ENCODE measurements around the gene JAM2. TPM values are rescaled to one million over a fixed set of nuclear protein-coding genes. Genes with fewer than 3 reads are reported as not detected.

JAM2 gene, protein sequence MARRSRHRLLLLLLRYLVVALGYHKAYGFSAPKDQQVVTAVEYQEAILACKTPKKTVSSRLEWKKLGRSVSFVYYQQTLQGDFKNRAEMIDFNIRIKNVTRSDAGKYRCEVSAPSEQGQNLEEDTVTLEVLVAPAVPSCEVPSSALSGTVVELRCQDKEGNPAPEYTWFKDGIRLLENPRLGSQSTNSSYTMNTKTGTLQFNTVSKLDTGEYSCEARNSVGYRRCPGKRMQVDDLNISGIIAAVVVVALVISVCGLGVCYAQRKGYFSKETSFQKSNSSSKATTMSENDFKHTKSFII
- 9.1 TPM for total RNA-seq

GRCh38 chr21:25638660-25639550, at the start of gene JAM2:
Gene JAM2, plus strand, starts transcription at chr21:25639258. Its CDS starts 564 bp downstream, at chr21:25639822.
- Histone ChIP-seq H3K27me3 (no peaks in the 10 kb centered on the region), H3K4me3 (peak within 1 kb of the TSS; percentile 67 to 87), H3K9me3 (no peaks in the 10 kb centered on the region), H3K27ac (peak within 1 kb of the TSS; percentile 91), H3K4me1 (peaks cover 6% of the 10 kb centered on the region), H3K36me3 (no peaks in the 10 kb centered on the region)
- intact Hi-C loops (cut with DNase I), result no loop called here
- DNase-seq (ENCODE audit: extremely low spot score in 2 of 2), result no peak
- TF ChIP-seq POLR2A (IDR thresholded peaks at IDR 0.05) (no peak), POLR2AphosphoS5 (IDR thresholded peaks at IDR 0.05; ENCODE audit: insufficient read depth in 1 of 2, low read depth in 1 of 2) (peak in 1 of 2 donors; percentile 63)
- TF ChIP-seq, protein P1, sequence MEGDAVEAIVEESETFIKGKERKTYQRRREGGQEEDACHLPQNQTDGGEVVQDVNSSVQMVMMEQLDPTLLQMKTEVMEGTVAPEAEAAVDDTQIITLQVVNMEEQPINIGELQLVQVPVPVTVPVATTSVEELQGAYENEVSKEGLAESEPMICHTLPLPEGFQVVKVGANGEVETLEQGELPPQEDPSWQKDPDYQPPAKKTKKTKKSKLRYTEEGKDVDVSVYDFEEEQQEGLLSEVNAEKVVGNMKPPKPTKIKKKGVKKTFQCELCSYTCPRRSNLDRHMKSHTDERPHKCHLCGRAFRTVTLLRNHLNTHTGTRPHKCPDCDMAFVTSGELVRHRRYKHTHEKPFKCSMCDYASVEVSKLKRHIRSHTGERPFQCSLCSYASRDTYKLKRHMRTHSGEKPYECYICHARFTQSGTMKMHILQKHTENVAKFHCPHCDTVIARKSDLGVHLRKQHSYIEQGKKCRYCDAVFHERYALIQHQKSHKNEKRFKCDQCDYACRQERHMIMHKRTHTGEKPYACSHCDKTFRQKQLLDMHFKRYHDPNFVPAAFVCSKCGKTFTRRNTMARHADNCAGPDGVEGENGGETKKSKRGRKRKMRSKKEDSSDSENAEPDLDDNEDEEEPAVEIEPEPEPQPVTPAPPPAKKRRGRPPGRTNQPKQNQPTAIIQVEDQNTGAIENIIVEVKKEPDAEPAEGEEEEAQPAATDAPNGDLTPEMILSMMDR (IDR thresholded peaks at IDR 0.05), result no peak

- TF ChIP-seq, protein P1 (IDR thresholded peaks at IDR 0.05), result no peak
- TF ChIP-seq POLR2A (IDR thresholded peaks at IDR 0.05), result no peak
- TF ChIP-seq POLR2AphosphoS5 (IDR thresholded peaks at IDR 0.05; ENCODE audit: insufficient read depth in 1 of 2, low read depth in 1 of 2), result no peak
- Histone ChIP-seq H3K27ac (no peak overlapping the region), H3K4me1 (no peaks in the 10 kb centered on the region), H3K27me3 (no peaks in the 10 kb centered on the region), H3K4me3 (no peak overlapping the region), H3K9me3 (no peaks in the 10 kb centered on the region), H3K36me3 (peaks cover 0 to 43% of the 10 kb centered on the region in 2 donors)
- DNase-seq (ENCODE audit: extremely low spot score in 2 of 2), result no peak
- intact Hi-C loops (cut with DNase I), result no loop called here
Measured at GRCh38 chr21:25589887-25590286, 49.2 kb upstream of the JAM2 start.

DNA sequence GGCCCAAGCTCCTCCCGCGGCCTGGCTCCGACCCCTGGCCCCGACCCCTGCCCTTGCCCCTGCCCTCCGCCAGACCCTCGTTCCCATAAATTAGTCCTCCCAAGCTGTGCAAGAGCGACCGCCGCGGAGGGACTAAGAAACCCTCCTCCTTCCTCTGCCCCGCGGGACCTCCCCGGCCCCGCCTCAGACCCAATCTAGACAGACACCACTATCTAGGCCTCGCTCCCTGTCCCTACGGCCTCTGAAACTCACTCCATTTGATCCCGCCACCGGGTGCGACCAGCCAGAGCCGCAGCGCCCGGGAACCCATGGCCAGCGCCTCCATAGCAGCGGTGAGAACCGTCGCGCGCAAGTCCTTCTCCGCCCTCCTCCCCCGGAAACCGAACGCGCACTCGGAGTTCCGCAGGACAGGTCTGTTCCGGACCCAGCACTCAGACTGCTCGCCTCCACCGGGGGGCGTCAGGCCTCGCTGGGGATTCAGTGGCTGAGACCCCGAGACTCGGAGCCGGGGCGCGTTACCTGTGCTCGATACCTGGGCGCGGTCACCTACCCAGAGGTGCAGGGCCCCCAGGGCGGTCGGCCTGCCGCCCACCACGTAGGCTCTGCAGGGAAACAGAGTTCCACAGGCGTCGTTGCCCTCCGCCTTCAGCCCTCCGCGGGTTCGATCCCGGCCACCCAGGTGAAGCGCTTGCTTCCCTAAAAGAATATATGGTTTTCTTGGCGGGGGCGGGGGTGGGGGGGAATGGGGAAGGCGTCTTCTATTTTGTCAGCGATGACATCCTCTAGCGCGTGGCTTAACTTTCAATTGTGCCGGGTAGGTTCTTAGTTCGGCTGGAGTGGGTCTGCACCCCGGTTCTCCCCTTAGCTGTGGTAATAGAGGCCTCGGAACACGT, 31.7 kb upstream of the JAM2 start, which contains the start of gene MRPL39:
Gene MRPL39, minus strand, starts transcription at position 331 of the 893 bp plus-strand sequence. Its CDS starts 6 bp downstream, at position 325.
- DNase-seq (ENCODE audit: extremely low spot score in 2 of 2), result no peak
- Histone ChIP-seq H3K4me3 (peak within 1 kb of the TSS; percentile 57 to 95), H3K27ac (peak within 1 kb of the TSS; percentile 87), H3K4me1 (peaks cover 29% of the 10 kb centered on the region), H3K36me3 (peaks cover 0 to 9% of the 10 kb centered on the region in 2 donors), H3K9me3 (no peaks in the 10 kb centered on the region), H3K27me3 (no peaks in the 10 kb centered on the region)
- intact Hi-C loops (cut with DNase I), result loop anchor here (2.0 kb wide), 1 partner anchor 101 kb away; no protein-coding TSS in a partner anchor
- TF ChIP-seq, protein P1 (IDR thresholded peaks at IDR 0.05), result peak; percentile 19 to 37 (median 22)
- TF ChIP-seq POLR2A (IDR thresholded peaks at IDR 0.05) (no peak), POLR2AphosphoS5 (IDR thresholded peaks at IDR 0.05; ENCODE audit: insufficient read depth in 1 of 2, low read depth in 1 of 2) (peak; percentile 64 to 70)

DNA sequence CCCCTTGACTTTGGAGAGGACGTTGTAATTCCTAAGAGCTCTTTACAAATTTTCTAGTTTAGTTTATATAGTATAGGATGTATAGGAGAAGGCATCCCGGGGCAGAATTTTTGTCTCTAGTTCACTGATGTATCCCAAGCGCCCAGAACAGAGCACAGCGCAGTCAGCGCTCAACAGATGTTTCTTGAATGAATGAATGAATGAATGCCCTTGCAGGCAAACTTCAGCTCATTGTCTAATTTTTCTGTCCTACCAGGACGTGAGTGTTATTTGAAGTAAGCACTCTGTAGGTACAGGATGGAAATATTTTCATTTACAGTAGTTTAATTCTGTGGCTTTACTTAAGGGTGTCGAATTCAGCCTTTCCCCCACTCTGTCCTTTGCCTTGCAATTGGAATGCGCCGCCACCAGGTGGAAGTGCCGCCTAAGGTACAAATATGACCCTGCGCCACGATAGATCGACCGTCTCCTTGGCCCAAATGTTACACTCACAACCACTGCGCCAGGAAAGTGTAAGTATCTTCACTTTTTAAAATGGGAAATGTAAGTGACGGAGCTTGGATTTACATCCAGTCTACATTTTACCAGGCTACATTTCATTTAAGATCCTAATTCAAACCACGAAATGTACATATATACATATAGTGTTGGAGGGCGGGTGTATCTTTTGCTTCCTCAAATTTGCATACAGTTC, 30.9 kb upstream of the JAM2 start:
- DNase-seq (ENCODE audit: extremely low spot score in 2 of 2), result no peak
- Histone ChIP-seq H3K27me3 (no peaks in the 10 kb centered on the region), H3K4me3 (peak overlapping the region; percentile 57 to 95), H3K27ac (peak overlapping the region; percentile 87), H3K36me3 (peaks cover 0 to 5% of the 10 kb centered on the region in 2 donors), H3K9me3 (no peaks in the 10 kb centered on the region), H3K4me1 (peaks cover 29% of the 10 kb centered on the region)
- intact Hi-C loops (cut with DNase I), result loop anchor here (2.0 kb wide), 1 partner anchor 101 kb away; no protein-coding TSS in a partner anchor
- peak in 1 of 2 donors; percentile 54 for TF ChIP-seq POLR2AphosphoS5 (IDR thresholded peaks at IDR 0.05; ENCODE audit: insufficient read depth in 1 of 2, low read depth in 1 of 2)
- TF ChIP-seq, protein P1 (IDR thresholded peaks at IDR 0.05), result peak; percentile 86 to 90 (median 89)
- no peak for TF ChIP-seq POLR2A (IDR thresholded peaks at IDR 0.05)

All from vagina (tissue), 2 donors.